Measurements from ENCODE around the gene SET. TPM values are rescaled to one million over a fixed set of nuclear protein-coding genes. Genes with fewer than 3 reads are reported as not detected.
"Not testable (repeated sequence)": the region's sequence is repeated elsewhere in the genome, so short reads cannot be mapped to it uniquely, and the experiment has no call there.

SET gene
- polyA plus RNA-seq: 100 to 1,000 TPM in 2 of 4 donors, 10 to 100 TPM in 2; 55.2 to 322 (median 135) TPM
- long read RNA-seq, donor 1, transcript SET-204 (8 exons, 2,850 nt): minor isoform, 20 of 382 reads
- long read RNA-seq, donor 1, transcript SET-201 (8 exons, 2,915 nt): major isoform, 165 of 382 reads
- long read RNA-seq, donor 1, partial matches to known transcripts: 196 of 382 reads
- long read RNA-seq, donor 1, other reads (novel, unspliced or antisense): 0 of 382 reads
- long read RNA-seq, donor 2, transcript SET-201 (8 exons, 2,915 nt): major isoform, 51 of 81 reads
- long read RNA-seq, donor 2, partial matches to known transcripts: 26 of 81 reads
- long read RNA-seq, donor 2, other reads (novel, unspliced or antisense): 0 of 81 reads
- long read RNA-seq, donor 3, transcript SET-201 (8 exons, 2,915 nt): major isoform, 52 of 214 reads
- long read RNA-seq, donor 3, partial matches to known transcripts: 161 of 214 reads
- long read RNA-seq, donor 3, other reads (novel, unspliced or antisense): 0 of 214 reads
- long read RNA-seq, donor 4, partial matches to known transcripts: 0 of 1 reads
- long read RNA-seq, donor 4, other reads (novel, unspliced or antisense): 0 of 1 reads
- long read RNA-seq, donor 5, transcript SET-201 (8 exons, 2,915 nt): major isoform, 17 of 33 reads
- long read RNA-seq, donor 5, partial matches to known transcripts: 14 of 33 reads
- long read RNA-seq, donor 5, other reads (novel, unspliced or antisense): 0 of 33 reads
- long read RNA-seq, donor 6, transcript SET-201 (8 exons, 2,915 nt): major isoform, 61 of 121 reads
- long read RNA-seq, donor 6, partial matches to known transcripts: 56 of 121 reads
- long read RNA-seq, donor 6, other reads (novel, unspliced or antisense): 0 of 121 reads
- long read RNA-seq, donor 7: 0 reads
- long read RNA-seq, donor 8, transcript SET-201 (8 exons, 2,915 nt): major isoform, 10 of 10 reads
- long read RNA-seq, donor 8, partial matches to known transcripts: 0 of 10 reads
- long read RNA-seq, donor 8, other reads (novel, unspliced or antisense): 0 of 10 reads
- long read RNA-seq, donor 9, transcript SET-201 (8 exons, 2,915 nt): major isoform, 10 of 29 reads
- long read RNA-seq, donor 9, partial matches to known transcripts: 17 of 29 reads
- long read RNA-seq, donor 9, other reads (novel, unspliced or antisense): 0 of 29 reads
- long read RNA-seq, donor 10, transcript SET-201 (8 exons, 2,915 nt): major isoform, 99 of 761 reads
- long read RNA-seq, donor 10, transcript SET-204 (8 exons, 2,850 nt): minor isoform, 5 of 761 reads
- long read RNA-seq, donor 10, partial matches to known transcripts: 655 of 761 reads
- long read RNA-seq, donor 10, other reads (novel, unspliced or antisense): 0 of 761 reads

- Histone ChIP-seq H3K27me3 (ENCODE audit: control insufficient read depth in 3 of 3, insufficient read depth in 3 of 3, low read length in 3 of 3) (no peaks in the 10 kb centered on the region), H3K27ac (ENCODE audit: low read depth in 1 of 3, low read length in 2 of 3) (peak within 1 kb of the TSS; percentile 95 to 98 (median 98)), H3K4me1 (ENCODE audit: control insufficient read depth in 3 of 3, insufficient read depth in 2 of 3, low read depth in 1 of 3, low read length in 2 of 3) (peaks cover 9 to 44% (median 10%) of the 10 kb centered on the region in 3 donors), H3K4me3 (ENCODE audit: low read depth in 1 of 3, low read length in 3 of 3) (peak within 1 kb of the TSS; percentile 89 to 90 (median 89)), H3K9me3 (ENCODE audit: control insufficient read depth in 2 of 2, insufficient read depth in 1 of 2, low read depth in 1 of 2, low read length in 1 of 2) (no peaks in the 10 kb centered on the region), H3K36me3 (ENCODE audit: control insufficient read depth in 3 of 3, insufficient read depth in 2 of 3, low read depth in 1 of 3, low read length in 3 of 3) (peaks cover 6 to 10% (median 9%) of the 10 kb centered on the region in 3 donors)
- DNase-seq (peak; percentile 92 to 98), FAIRE-seq (no peak)
- 2 to 4% (median 2%) methylated on average over 38 to 93 of the region's 93 CpGs for WGBS, 3 donors
Measured at GRCh38 chr9:128688501-128689292, at the start of gene SET. TSS of gene SET (plus strand) at chr9:128689222. CDS start at chr9:128689583, 361 bp downstream.

- H3K4me1 ChIP-seq (ENCODE audit: control insufficient read depth in 3 of 3, insufficient read depth in 2 of 3, low read depth in 1 of 3, low read length in 2 of 3): peaks cover 0 to 14% (median 0%) of the 10 kb centered on the region in 3 donors
- no peak for FAIRE-seq
- peaks cover 0 to 58% (median 0%) of the 10 kb centered on the region in 3 donors for H3K36me3 ChIP-seq (ENCODE audit: control insufficient read depth in 3 of 3, insufficient read depth in 2 of 3, low read depth in 1 of 3, low read length in 3 of 3)
- DNase-seq: no peak
- no peaks in the 10 kb centered on the region for H3K27me3 ChIP-seq (ENCODE audit: control insufficient read depth in 3 of 3, insufficient read depth in 3 of 3, low read length in 3 of 3)
- 94 to 95% (median 95%) methylated on average over 18 of the region's 18 CpGs for WGBS, 3 donors
- no peaks in the 10 kb centered on the region for H3K9me3 ChIP-seq (ENCODE audit: control insufficient read depth in 2 of 2, insufficient read depth in 1 of 2, low read depth in 1 of 2, low read length in 1 of 2)
- H3K4me3 ChIP-seq (ENCODE audit: low read depth in 1 of 3, low read length in 3 of 3): no peak overlapping the region
- no peak overlapping the region for H3K27ac ChIP-seq (ENCODE audit: low read depth in 1 of 3, low read length in 2 of 3)
Measured at GRCh38 chr9:128640603-128641002, 48.4 kb upstream of the SET start.

GRCh38 chr9:128642675-128643245 lies 46.3 kb upstream of the SET start:
- no peak overlapping the region for H3K4me3 ChIP-seq (ENCODE audit: low read depth in 1 of 3, low read length in 3 of 3)
- H3K27me3 ChIP-seq (ENCODE audit: control insufficient read depth in 3 of 3, insufficient read depth in 3 of 3, low read length in 3 of 3): no peaks in the 10 kb centered on the region
- no peak overlapping the region for H3K27ac ChIP-seq (ENCODE audit: low read depth in 1 of 3, low read length in 2 of 3)
- H3K4me1 ChIP-seq (ENCODE audit: control insufficient read depth in 3 of 3, insufficient read depth in 2 of 3, low read depth in 1 of 3, low read length in 2 of 3): no peaks in the 10 kb centered on the region
- 83 to 90% (median 86%) methylated on average over 12 of the region's 12 CpGs for WGBS, 3 donors
- DNase-seq (no peak), FAIRE-seq (no peak)
- H3K36me3 ChIP-seq (ENCODE audit: control insufficient read depth in 3 of 3, insufficient read depth in 2 of 3, low read depth in 1 of 3, low read length in 3 of 3): peaks cover 0 to 42% (median 0%) of the 10 kb centered on the region in 3 donors
- no peaks in the 10 kb centered on the region for H3K9me3 ChIP-seq (ENCODE audit: control insufficient read depth in 2 of 2, insufficient read depth in 1 of 2, low read depth in 1 of 2, low read length in 1 of 2)

GRCh38 chr9:128643519-128644300 lies 45.3 kb upstream of the SET start:
- Histone ChIP-seq H3K4me1 (ENCODE audit: control insufficient read depth in 3 of 3, insufficient read depth in 2 of 3, low read depth in 1 of 3, low read length in 2 of 3) (no peaks in the 10 kb centered on the region), H3K36me3 (ENCODE audit: control insufficient read depth in 3 of 3, insufficient read depth in 2 of 3, low read depth in 1 of 3, low read length in 3 of 3) (peaks cover 0 to 44% (median 0%) of the 10 kb centered on the region in 3 donors), H3K27me3 (ENCODE audit: control insufficient read depth in 3 of 3, insufficient read depth in 3 of 3, low read length in 3 of 3) (no peaks in the 10 kb centered on the region), H3K27ac (ENCODE audit: low read depth in 1 of 3, low read length in 2 of 3) (no peak overlapping the region), H3K4me3 (ENCODE audit: low read depth in 1 of 3, low read length in 3 of 3) (no peak overlapping the region), H3K9me3 (ENCODE audit: control insufficient read depth in 2 of 2, insufficient read depth in 1 of 2, low read depth in 1 of 2, low read length in 1 of 2) (no peaks in the 10 kb centered on the region)
- DNase-seq: no peak
- 74 to 85% (median 78%) methylated on average over 12 of the region's 12 CpGs for WGBS, 3 donors
- FAIRE-seq: no peak

- 90 to 97% (median 95%) methylated on average over 9 of the region's 9 CpGs for WGBS, 3 donors
- peaks cover 0 to 36% (median 0%) of the 10 kb centered on the region in 3 donors for H3K36me3 ChIP-seq (ENCODE audit: control insufficient read depth in 3 of 3, insufficient read depth in 2 of 3, low read depth in 1 of 3, low read length in 3 of 3)
- H3K4me3 ChIP-seq (ENCODE audit: low read depth in 1 of 3, low read length in 3 of 3); FAIRE-seq; H3K27me3 ChIP-seq (ENCODE audit: control insufficient read depth in 3 of 3, insufficient read depth in 3 of 3, low read length in 3 of 3); H3K27ac ChIP-seq (ENCODE audit: low read depth in 1 of 3, low read length in 2 of 3); H3K9me3 ChIP-seq (ENCODE audit: control insufficient read depth in 2 of 2, insufficient read depth in 1 of 2, low read depth in 1 of 2, low read length in 1 of 2); H3K4me1 ChIP-seq (ENCODE audit: control insufficient read depth in 3 of 3, insufficient read depth in 2 of 3, low read depth in 1 of 3, low read length in 2 of 3): not testable (repeated sequence)
- peak; percentile 38 to 61 for DNase-seq
Measured at GRCh38 chr9:128648206-128648605, 40.8 kb upstream of the SET start.

GRCh38 chr9:128651798-128652197 lies 37.2 kb upstream of the SET start:
- FAIRE-seq (no peak), DNase-seq (no peak)
- 94 to 98% (median 94%) methylated on average over 5 of the region's 5 CpGs for WGBS, 3 donors
- H3K4me3 ChIP-seq (ENCODE audit: low read depth in 1 of 3, low read length in 3 of 3): no peak overlapping the region
- H3K27ac ChIP-seq (ENCODE audit: low read depth in 1 of 3, low read length in 2 of 3): no peak overlapping the region
- peaks cover 0 to 34% (median 0%) of the 10 kb centered on the region in 3 donors for H3K36me3 ChIP-seq (ENCODE audit: control insufficient read depth in 3 of 3, insufficient read depth in 2 of 3, low read depth in 1 of 3, low read length in 3 of 3)
- no peaks in the 10 kb centered on the region for H3K9me3 ChIP-seq (ENCODE audit: control insufficient read depth in 2 of 2, insufficient read depth in 1 of 2, low read depth in 1 of 2, low read length in 1 of 2)
- H3K4me1 ChIP-seq (ENCODE audit: control insufficient read depth in 3 of 3, insufficient read depth in 2 of 3, low read depth in 1 of 3, low read length in 2 of 3): peaks cover 0 to under 1% (median 0%) of the 10 kb centered on the region in 3 donors
- H3K27me3 ChIP-seq (ENCODE audit: control insufficient read depth in 3 of 3, insufficient read depth in 3 of 3, low read length in 3 of 3): no peaks in the 10 kb centered on the region

GRCh38 chr9:128653908-128654307 lies 35.1 kb upstream of the SET start:
- no peak overlapping the region for H3K4me3 ChIP-seq (ENCODE audit: low read depth in 1 of 3, low read length in 3 of 3)
- H3K27ac ChIP-seq (ENCODE audit: low read depth in 1 of 3, low read length in 2 of 3): no peak overlapping the region
- H3K36me3 ChIP-seq (ENCODE audit: control insufficient read depth in 3 of 3, insufficient read depth in 2 of 3, low read depth in 1 of 3, low read length in 3 of 3): peaks cover 0 to 18% (median 0%) of the 10 kb centered on the region in 3 donors
- FAIRE-seq: no peak
- no peaks in the 10 kb centered on the region for H3K27me3 ChIP-seq (ENCODE audit: control insufficient read depth in 3 of 3, insufficient read depth in 3 of 3, low read length in 3 of 3)
- WGBS, 3 donors: 95 to 97% (median 96%) methylated on average over 8 of the region's 8 CpGs
- H3K4me1 ChIP-seq (ENCODE audit: control insufficient read depth in 3 of 3, insufficient read depth in 2 of 3, low read depth in 1 of 3, low read length in 2 of 3): peaks cover 0 to 4% (median 0%) of the 10 kb centered on the region in 3 donors
- DNase-seq: no peak
- H3K9me3 ChIP-seq (ENCODE audit: control insufficient read depth in 2 of 2, insufficient read depth in 1 of 2, low read depth in 1 of 2, low read length in 1 of 2): peaks cover 0 to 3% of the 10 kb centered on the region in 2 donors
